OCI-LY7 (cell line): ENCODE results near the gene ZNHIT3. TPM values are rescaled to one million over a fixed set of nuclear protein-coding genes. Genes with fewer than 3 reads are reported as not detected.
"Not testable (repeated sequence)": the region's sequence is repeated elsewhere in the genome, so short reads cannot be mapped to it uniquely, and the experiment has no call there.

Experiments used
- BruUV-seq: library from RNA; stranded (reverse); fragments of 400-500 nt; replicated peaks from 2 replicates; lab custom pipeline; 2021; lab: Mats Ljungman, UMichigan
- CTCF ChIA-PET: fragments of 300-600 bp; sonication (Branson Sonifier 250); formaldehyde crosslinking; loops from one replicate; lab custom pipeline; 2022; ENCODE audit warnings: antibody characterized with exemption; ENCODE audit not compliant: unreplicated experiment; lab: Charles Lee
- POLR2A ChIA-PET: fragments of 300-600 bp; sonication (Branson Sonifier 250); formaldehyde crosslinking; loops from one replicate; lab custom pipeline; 2022; ENCODE audit warnings: antibody characterized with exemption; lab: Charles Lee
- DNase-seq: peaks from one replicate; pipeline ENCODE4 v3.0.0-alpha.2; 2015; ENCODE audit warnings: low spot score
- H2AFZ ChIP-seq: fragments of 200-600 bp; sonication (generic), shearing (Covaris generic); 2 replicates; pipeline ENCODE4 v1.6.1; 2014; ENCODE audit warnings: mild to moderate bottlenecking, antibody characterized with exemption, low read length, moderate library complexity
- H3K27ac ChIP-seq: fragments of 200-600 bp; sonication (generic); 2 replicates; pipeline ENCODE4 v1.5.1; 2014; ENCODE audit warnings: mixed run types, low read depth, mild to moderate bottlenecking, moderate library complexity, low read length, inconsistent platforms; ENCODE audit not compliant: poor library complexity, severe bottlenecking
- H3K36me3 ChIP-seq: fragments of 200-600 bp; sonication (generic); 2 replicates; pipeline ENCODE4 v1.6.1; 2014; ENCODE audit warnings: mild to moderate bottlenecking, antibody characterized with exemption, low read length, moderate library complexity, mixed read lengths; ENCODE audit not compliant: insufficient read depth
- H3K4me1 ChIP-seq: fragments of 200-600 bp; sonication (generic); 2 replicates; pipeline ENCODE4 v1.5.1; 2014; ENCODE audit warnings: mild to moderate bottlenecking, low read length; ENCODE audit not compliant: insufficient read depth, poor library complexity, severe bottlenecking
- H3K4me2 ChIP-seq: fragments of 200-600 bp; sonication (generic); 2 replicates; pipeline ENCODE4 v1.6.1; 2014; ENCODE audit warnings: mild to moderate bottlenecking, low read length
- H3K4me3 ChIP-seq: fragments of 200-600 bp; sonication (generic); 2 replicates; pipeline ENCODE4 v1.5.1; 2014; ENCODE audit warnings: mild to moderate bottlenecking, low read depth, low read length; ENCODE audit not compliant: poor library complexity, severe bottlenecking
- H3K79me2 ChIP-seq: fragments of 200-600 bp; sonication (generic); 2 replicates; pipeline ENCODE4 v1.6.1; 2016; ENCODE audit warnings: low read depth, mild to moderate bottlenecking, low read length, moderate library complexity, mixed read lengths; ENCODE audit not compliant: insufficient read depth
- H3K9me2 ChIP-seq: fragments of 200-600 bp; sonication (generic); 2 replicates; pipeline ENCODE4 v1.6.1; 2016; ENCODE audit warnings: mild to moderate bottlenecking, low read length, mixed read lengths; ENCODE audit not compliant: insufficient read depth
- H3K9me3 ChIP-seq: fragments of 200-600 bp; sonication (generic); 2 replicates; pipeline ENCODE4 v1.6.1; 2014; ENCODE audit warnings: mild to moderate bottlenecking, mixed run types, low read length, mixed read lengths
- H4K20me1 ChIP-seq: fragments of 200-600 bp; sonication (generic); 2 replicates; pipeline ENCODE4 v1.6.1; 2014; ENCODE audit warnings: mild to moderate bottlenecking, antibody characterized with exemption, low read length, moderate library complexity, mixed read lengths; ENCODE audit not compliant: insufficient read depth
- CTCF ChIP-seq: fragments of 200-600 bp; sonication (generic); conservative IDR thresholded peaks from 2 replicates; pipeline ENCODE4 v1.5.1; 2014; ENCODE audit warnings: mild to moderate bottlenecking, antibody characterized with exemption, low read length, moderate library complexity, mixed read lengths
- EZH2phosphoT487 ChIP-seq: fragments of 200-600 bp; sonication (generic); IDR thresholded peaks from 2 replicates; pipeline ENCODE4 v1.6.1; 2018; ENCODE audit warnings: low read depth, borderline replicate concordance, mild to moderate bottlenecking, mixed run types, antibody characterized with exemption, low read length, moderate library complexity, mixed read lengths
- intact Hi-C: fragments of 100-400 bp; cut with micrococcal nuclease; formaldehyde crosslinking; loops from one replicate; pipeline ENCODE4 v1.10.0; 2022; ENCODE audit not compliant: unreplicated experiment
- total RNA-seq, 2 experiments: library from RNA; depleted of rRNA in 1 of 2; stranded (reverse); fragments of >200 nt in 1 of 2; shearing (Covaris generic) in 1 of 2; gene quantifications; 2 replicates each; pipeline ENCODE4 v1.2.3, GENCODE V29; 2014 to 2022

Gene ZNHIT3
- total RNA-seq, 2 experiments from 2014 or later, result 40.4 to 47.7 TPM

- TF ChIP-seq CTCF (no peak), EZH2phosphoT487 (no peak)
- no peak overlapping the region for H3K4me2 ChIP-seq
- ChIA-PET POLR2A (no interaction called here), CTCF (no interaction called here)
- no peak overlapping the region for H2AFZ ChIP-seq
- DNase-seq, result no peak
- H4K20me1 ChIP-seq, result no peaks in the 10 kb centered on the region
- H3K9me2 ChIP-seq, result no peaks in the 10 kb centered on the region
- no peaks in the 10 kb centered on the region for H3K4me1 ChIP-seq
- H3K9me3 ChIP-seq, result no peaks in the 10 kb centered on the region
- intact Hi-C loops, result no loop called here
- H3K27ac ChIP-seq, result no peak overlapping the region
- BruUV-seq, result no TSS peak
- H3K4me3 ChIP-seq, result no peak overlapping the region
- H3K79me2 ChIP-seq, result no peaks in the 10 kb centered on the region
- peaks cover 93% of the 10 kb centered on the region for H3K36me3 ChIP-seq
Observed at GRCh38 chr17:36507266-36507665, 20.8 kb downstream of the ZNHIT3 start.

GRCh38 chr17:36508439-36508838 is 22.0 kb downstream of the ZNHIT3 start:
- CTCF ChIA-PET, H3K79me2 ChIP-seq: not testable (repeated sequence)

GRCh38 chr17:36509272-36509985 is 22.9 kb downstream of the ZNHIT3 start:
- Histone ChIP-seq H3K4me2 (no peak overlapping the region), H3K4me1 (no peaks in the 10 kb centered on the region), H3K79me2 (no peaks in the 10 kb centered on the region), H2AFZ (no peak overlapping the region), H3K27ac (no peak overlapping the region), H3K9me3 (no peaks in the 10 kb centered on the region), H3K4me3 (no peak overlapping the region), H3K9me2 (no peaks in the 10 kb centered on the region), H4K20me1 (no peaks in the 10 kb centered on the region), H3K36me3 (peaks cover 93% of the 10 kb centered on the region)
- ChIA-PET POLR2A (interaction anchor here (0.6 kb wide), 1 partner anchor 21 kb away, joined by 4 read pairs; no protein-coding TSS in a partner anchor), CTCF (no interaction called here)
- intact Hi-C loops, result no loop called here
- TF ChIP-seq EZH2phosphoT487, result no peak
- TF ChIP-seq CTCF, result no peak
- DNase-seq, result no peak
- no TSS peak for BruUV-seq

More at GRCh38 chr17:36508439-36508838, 22.0 kb downstream of the ZNHIT3 start:
- DNase-seq, intact Hi-C loops, H4K20me1 ChIP-seq, H3K9me2 ChIP-seq, BruUV-seq, H2AFZ ChIP-seq, H3K4me3 ChIP-seq, H3K9me3 ChIP-seq, H3K4me2 ChIP-seq, H3K27ac ChIP-seq, POLR2A ChIA-PET, H3K4me1 ChIP-seq: not testable (repeated sequence)
- H3K36me3 ChIP-seq, result peaks cover 93% of the 10 kb centered on the region
